HTERT RPE-1 (cell line): ENCODE measurements around the gene GTPBP2.
"Not testable (repeated sequence)": the region's sequence is repeated elsewhere in the genome, so short reads cannot be mapped to it uniquely, and the experiment has no call there.

Source experiments
- in situ Hi-C: fragments of 300-500 bp; cut with MboI; formaldehyde crosslinking; loops from 4 replicates; pipeline ENCODE4 v1.14.3; 2020; ENCODE audit warnings: low sequenced_read_pairs

The GTPBP2 gene

DNA sequence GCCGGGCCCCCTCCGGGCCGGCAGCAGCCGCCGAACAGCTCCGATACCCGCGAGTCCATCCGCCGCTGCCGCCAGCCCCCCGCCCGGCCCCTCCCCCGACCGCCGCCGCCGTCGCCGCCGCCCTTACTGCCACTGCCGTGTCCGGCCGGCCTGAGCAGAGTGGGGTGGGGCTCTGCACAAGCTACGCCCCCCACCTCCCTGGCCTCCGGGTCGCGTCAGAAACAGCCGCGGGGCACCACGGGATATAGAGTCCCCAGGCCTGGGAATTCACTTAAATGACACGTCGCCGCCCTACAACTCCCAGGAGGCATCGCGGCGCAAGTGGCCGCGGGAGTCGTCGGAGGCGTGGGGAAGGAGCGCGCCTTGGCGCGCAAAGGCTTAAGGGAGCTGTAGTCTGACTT is at the start of gene GTPBP2:
Gene GTPBP2, minus strand, starts transcription at position 161 of the 401 bp plus-strand sequence. Its CDS starts 102 bp downstream, at position 59.
- in situ Hi-C loops = no loop called here

DNA sequence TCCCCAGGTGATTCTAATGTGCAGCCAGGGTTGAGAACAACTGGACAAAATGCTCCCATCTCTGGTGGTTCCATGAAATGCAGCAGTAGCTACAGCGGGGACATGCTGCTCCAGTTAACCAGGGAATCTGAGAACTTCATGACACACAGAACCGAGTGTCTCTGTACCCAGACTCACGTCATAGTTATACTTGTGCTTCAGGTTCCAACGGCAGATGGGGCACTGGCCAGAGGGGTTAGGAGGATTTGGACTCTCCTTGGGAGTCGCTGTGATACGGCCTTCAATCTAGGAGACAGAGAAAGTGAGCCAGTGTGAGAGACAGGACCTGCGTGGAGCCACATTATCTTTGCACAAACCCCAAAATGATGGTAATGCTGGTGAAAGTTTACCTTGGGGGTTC is 49.3 kb upstream of the GTPBP2 start:
- in situ Hi-C loops = no loop called here

DNA sequence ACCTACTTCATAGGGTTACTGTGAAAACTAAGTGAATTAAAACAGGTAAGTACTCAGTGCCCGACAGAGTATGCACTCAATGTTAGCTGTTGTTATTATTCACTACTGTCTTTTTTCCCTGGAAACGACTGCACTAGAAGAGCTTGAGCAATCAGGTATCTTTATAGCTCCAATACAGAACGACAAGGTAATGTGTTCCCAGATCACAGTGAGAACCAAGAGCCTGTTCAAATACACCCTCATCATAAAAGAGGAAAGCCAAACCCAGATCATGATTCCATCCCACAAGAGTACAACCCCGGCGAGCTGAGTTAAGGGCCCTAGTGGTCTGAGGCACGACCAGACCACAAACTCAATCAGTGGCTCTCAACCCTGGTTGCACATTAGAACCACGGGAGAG is 48.7 kb upstream of the GTPBP2 start:
- in situ Hi-C loops = no loop called here

DNA sequence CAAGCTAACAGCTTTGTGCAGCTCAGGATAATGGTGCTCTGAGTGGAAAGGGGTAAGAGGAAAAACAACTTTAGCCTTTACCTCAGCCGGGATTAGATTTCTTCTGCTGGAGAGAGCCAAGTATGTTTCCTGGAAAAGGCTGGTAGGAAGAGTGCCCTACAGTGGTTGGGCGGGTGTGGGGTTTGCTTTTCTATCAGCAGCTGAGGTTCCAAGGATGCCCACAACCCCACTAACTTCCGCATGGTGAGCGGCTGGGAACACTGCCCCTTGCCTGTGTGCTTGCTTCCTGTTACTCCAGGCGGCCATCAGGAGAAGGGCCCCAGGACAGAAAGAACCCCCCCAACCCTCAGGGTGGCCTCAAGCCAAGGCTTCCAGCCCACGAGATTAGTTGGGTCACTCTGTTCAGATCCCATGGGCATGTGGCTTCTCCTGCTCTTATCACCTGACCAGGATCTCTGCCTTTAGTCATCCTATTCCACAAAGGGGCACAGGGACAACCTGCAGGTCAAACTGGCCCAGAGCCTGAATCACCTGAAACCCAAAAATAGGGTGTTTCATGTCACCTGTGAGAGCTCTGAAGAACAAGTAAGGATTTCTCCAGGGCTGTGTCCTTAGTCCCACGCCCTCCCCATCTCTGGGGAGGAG is 48.0 kb upstream of the GTPBP2 start:
- in situ Hi-C loops = no loop called here

DNA sequence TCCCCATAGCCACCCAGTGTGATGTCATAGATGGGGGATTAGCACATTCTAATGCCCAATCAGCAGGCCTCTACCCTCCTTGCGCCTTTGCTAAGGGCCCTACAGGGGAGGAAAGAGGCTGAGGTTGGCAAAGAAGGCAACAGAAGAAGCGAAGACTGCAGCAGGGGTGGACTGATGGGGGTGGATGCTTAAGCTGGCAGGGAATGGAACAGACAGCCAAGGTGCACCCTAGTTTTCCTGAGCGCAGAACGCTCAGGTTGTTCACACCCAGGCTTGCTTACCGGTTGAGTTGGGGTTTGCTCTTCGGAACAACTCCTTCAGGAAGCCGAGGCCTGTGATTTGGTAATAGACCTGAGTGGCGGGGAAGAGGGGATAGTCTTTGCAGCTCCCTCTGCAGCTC is 45.9 kb upstream of the GTPBP2 start:
- in situ Hi-C loops = no loop called here

GRCh38 chr6:43674291-43674690 is 45.2 kb upstream of the GTPBP2 start:
- in situ Hi-C loops = no loop called here

DNA sequence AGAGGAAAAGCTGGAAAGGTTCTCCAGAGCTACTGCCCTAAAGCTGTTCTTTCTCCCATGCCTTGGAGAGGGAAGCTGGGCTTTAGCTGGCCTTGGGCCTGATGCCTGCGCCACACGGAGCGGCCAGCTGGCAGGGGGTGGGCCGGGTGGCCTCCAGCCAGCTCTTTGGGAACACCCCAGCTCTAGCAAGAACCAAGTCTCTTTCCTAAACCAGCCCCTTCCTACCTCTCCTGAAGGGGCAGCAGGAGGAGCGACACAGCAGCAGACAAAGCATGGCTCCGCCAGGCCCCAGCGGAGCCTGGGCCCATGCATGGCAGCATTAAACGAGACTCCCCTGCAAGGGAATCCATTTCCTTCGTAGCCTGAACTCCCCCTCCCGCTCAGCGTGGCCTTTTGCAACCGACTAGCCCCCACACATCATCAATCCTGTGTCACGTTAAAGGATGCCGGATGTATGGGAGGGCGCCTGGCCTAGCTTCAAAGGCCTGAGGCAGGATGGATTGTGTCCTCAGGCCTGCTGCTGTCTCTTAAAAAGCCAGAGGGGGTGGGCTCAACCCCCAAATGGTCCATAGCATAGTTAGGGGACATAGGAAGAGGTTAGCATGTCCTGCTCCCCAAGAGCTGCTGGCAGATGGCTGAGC is 44.5 kb upstream of the GTPBP2 start:
- in situ Hi-C loops = no loop called here

DNA sequence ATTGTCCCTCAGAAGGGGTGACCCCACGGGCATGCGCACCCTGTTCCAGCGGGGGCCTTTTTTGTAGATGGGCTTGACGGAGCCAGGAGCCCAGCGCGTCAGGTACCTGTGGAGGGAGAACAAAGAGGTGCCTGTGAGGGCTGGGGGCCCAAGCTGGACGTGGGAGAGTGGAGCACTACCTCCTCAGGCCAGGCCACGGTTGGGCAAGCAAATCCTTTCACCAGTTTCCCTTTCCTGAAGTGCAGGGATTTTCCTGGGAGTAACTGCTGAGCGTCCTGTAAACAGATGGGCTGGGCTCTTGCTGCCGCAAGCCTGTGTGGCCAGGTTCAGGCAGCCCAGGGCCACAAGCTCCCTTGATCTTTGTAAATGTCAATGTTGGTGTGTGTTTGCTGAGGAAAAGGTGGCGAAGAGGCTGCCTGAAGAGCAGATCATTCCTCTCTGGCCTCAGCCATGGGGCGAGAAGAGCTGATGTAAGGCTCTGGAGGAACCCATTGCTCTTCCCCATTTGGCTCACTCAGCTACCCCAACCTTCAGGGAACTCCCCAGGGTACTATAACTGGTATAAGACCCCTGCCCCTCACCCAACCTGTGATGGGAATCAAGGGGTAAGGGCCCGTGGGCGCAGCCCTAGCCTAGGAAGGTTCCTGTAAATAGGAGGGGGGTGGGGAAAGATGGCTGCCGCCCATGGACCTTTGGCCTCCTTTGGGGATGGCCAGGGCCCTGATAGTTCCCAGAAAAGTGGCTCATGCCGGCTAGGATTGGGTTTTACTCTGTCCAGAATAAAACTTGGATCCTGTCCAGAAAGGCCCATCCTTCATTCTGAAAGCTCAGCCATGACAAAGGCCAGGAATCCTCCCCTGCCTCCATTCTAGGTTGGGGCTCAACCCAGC is 43.0 kb upstream of the GTPBP2 start:
- in situ Hi-C loops = no loop called here

- in situ Hi-C loops = no loop called here
Measured at GRCh38 chr6:43671011-43671800, 42.1 kb upstream of the GTPBP2 start.

GRCh38 chr6:43670623-43670986 is 41.5 kb upstream of the GTPBP2 start:
- in situ Hi-C loops = no loop called here

GRCh38 chr6:43669922-43670622 is 41.0 kb upstream of the GTPBP2 start:
- in situ Hi-C loops = no loop called here

DNA sequence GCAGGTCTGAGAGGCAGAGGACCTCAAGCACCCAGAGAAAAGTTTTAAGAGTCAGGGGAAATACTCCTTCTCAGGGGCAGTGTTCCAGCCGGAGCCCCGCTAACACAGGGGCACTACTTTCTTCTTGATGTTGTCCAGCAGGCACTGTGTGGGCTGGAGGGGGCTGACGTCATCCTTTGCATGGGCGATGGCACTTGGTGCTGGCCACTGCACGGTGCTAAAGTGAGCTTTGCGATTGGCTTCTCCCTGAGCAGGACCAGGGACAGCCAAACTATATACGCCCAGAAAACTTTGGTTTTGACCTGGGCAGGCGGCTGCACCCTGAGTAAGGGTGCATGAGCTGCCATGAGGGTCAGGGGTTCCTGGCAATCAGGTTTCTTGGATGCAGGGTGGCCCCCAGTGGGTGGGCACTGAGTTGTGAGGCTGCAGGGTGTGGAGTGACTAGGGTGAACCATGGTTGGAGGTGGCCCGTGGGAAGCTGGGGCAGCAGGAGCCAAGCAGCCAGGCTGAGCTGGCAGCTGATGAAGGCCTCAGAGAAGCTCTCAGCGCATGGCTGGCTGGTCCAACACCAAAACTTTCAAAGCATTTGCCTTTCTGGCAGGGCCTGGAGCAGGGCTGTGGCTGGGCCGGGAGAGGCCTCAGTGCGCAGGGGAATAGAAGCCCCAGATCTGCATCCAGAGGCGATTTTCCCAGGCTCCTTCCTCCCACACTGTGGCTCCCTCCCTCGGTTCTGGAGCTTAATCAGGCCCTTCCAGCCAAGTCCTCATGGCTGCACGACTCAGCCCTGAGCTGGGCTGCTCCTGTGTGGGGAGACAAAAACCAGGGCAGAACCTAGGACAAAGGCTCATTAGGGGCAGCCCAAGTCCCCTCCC is 40.2 kb upstream of the GTPBP2 start:
- in situ Hi-C loops = no loop called here

DNA sequence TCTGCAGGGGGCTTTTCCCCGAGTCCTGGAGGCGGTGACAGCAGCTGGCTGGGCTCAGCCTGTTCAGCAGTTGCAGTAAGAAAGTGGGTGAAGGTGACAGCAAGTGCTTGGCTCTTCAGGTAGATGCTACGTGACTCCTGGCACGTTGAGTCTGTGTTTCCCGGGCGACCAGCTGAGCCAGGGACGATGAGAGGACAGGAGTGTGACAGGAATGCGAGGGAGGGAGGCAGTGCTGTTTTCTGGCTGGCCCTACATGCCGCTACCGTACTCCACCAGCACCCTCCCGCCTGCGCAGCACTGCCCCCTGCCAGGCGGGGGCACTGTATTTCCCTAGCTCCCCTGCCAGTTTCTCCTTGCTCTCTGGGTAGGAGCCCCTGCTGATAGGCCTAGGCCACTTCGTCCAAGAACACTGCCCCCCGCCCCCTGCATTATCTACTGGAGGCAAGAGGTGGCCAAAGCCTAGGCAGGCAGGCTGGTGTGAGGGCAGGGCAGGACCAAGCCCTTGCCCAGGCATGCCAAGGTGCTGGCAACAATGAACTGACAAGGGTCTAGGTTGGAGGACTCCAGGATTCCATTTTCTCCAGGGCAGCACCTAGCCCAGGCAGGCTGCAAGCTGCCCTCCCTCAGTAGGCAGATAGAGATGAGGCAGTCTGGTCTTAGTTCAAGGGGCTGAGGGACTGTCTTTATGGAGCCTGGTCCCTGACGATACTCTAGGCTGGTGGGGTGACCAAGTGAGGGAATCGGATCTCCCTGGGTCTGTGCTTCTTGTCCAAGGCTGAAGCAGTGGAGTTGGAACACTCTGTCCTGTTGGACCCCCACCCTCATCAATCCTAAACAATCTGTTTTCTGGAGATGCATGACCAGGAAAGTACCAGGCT is 39.3 kb upstream of the GTPBP2 start:
- in situ Hi-C loops = no loop called here

DNA sequence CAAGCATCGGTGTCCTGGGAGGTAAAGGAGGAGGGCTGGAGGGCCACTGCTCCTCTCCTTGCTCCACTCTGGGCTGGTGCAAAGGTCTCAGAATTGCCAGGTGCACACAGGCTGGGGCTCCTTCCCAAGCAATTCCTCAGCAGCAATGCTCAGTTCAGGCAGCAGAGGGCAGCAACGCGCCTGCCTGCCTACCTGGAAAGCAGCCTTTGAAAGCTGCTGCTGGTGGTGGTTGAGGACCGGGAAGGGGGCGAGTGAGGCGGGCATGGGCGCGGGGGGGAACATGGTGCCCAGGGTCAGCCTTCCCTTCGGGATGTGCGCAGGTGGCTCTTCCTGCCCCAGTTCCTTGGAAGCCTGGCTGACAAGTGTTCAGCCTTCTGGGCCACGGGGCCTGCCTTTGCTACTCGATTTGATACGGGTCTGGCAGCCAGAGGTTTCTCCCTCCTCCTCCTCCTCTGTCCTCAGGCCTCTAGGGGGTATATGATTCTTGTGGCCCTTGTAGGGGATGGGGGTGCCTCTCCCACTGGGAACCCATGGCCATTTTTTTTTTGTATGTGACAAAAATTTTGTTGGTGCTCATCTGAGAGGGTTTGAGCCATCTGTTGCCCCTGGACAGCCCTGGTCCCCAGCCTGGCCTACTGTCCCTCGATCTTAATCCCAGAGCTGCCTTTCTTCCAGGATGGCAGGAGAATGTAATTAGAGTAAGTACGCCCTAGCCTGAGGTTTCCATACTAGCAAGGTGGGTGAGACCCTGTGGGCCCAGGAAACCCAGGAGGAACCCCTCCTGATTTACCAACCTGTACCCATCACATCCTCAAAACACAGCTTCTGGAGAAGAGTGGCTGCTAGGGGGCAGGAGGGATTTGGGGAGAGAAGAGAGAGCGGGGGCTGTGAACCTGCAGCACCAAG is 38.4 kb upstream of the GTPBP2 start:
- in situ Hi-C loops = no loop called here

GRCh38 chr6:43666196-43666920 is 37.3 kb upstream of the GTPBP2 start:
- in situ Hi-C loops = no loop called here

DNA sequence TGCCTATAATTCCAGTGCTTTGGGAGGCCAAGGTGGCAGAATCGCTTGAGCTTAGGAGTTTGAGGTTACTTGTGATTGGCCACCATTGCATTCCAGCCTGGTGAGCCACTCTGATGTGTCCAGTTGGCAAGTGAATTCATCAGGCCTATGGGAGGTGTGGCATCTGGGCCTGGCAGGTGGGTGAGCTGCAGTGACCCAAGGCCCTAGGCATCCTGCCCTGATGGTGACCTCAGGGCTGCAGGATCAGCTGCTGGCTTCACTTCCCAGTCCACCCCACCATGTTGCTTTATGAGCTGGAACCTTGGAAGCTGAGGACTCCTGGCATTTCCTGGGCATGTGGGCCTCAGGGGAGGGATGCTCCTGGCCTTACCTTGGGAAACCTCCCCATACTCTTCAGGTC is 36.3 kb upstream of the GTPBP2 start:
- in situ Hi-C loops = no loop called here

- in situ Hi-C loops = not testable (repeated sequence)
Measured at GRCh38 chr6:43662948-43663347, 33.9 kb upstream of the GTPBP2 start.
